ENCODE measurements around the gene SLC26A2.

SLC26A2 gene

GRCh38 chr5:149962601-149963300 is 2.2 kb downstream of the SLC26A2 start:
- no peak for DNase-seq (ENCODE audit: low read depth)

- no peak for DNase-seq (ENCODE audit: low read depth)
Observed at GRCh38 chr5:149963729-149964128, 3.2 kb downstream of the SLC26A2 start.

- no peak for DNase-seq (ENCODE audit: low read depth)
Observed at GRCh38 chr5:149966946-149967345, 6.4 kb downstream of the SLC26A2 start.

GRCh38 chr5:149969181-149969930 is 8.8 kb downstream of the SLC26A2 start:
- DNase-seq (ENCODE audit: low read depth), result no peak

GRCh38 chr5:149975409-149975808 is 14.9 kb downstream of the SLC26A2 start:
- no peak for DNase-seq (ENCODE audit: low read depth)

GRCh38 chr5:149979896-149980295 is 19.3 kb downstream of the SLC26A2 start:
- DNase-seq (ENCODE audit: low read depth), result no peak

GRCh38 chr5:149981206-149981605 is 20.6 kb downstream of the SLC26A2 start:
- DNase-seq (ENCODE audit: low read depth), result no peak

- DNase-seq (ENCODE audit: low read depth), result no peak
Observed at GRCh38 chr5:149982505-149982904, 21.9 kb downstream of the SLC26A2 start.

- DNase-seq (ENCODE audit: low read depth), result no peak
Observed at GRCh38 chr5:149988126-149988525, 27.6 kb downstream of the SLC26A2 start.

- peak; percentile 35 for DNase-seq (ENCODE audit: low read depth)
Observed at GRCh38 chr5:149990518-149991376, 30.2 kb downstream of the SLC26A2 start.

- DNase-seq (ENCODE audit: low read depth), result no peak
Observed at GRCh38 chr5:149993471-149993870, 32.9 kb downstream of the SLC26A2 start.

GRCh38 chr5:149995385-149996204 is 35.0 kb downstream of the SLC26A2 start:
- no peak for DNase-seq (ENCODE audit: low read depth)

GRCh38 chr5:149996205-149996890 is 35.8 kb downstream of the SLC26A2 start:
- no peak for DNase-seq (ENCODE audit: low read depth)

GRCh38 chr5:149998281-149998680 is 37.7 kb downstream of the SLC26A2 start:
- no peak for DNase-seq (ENCODE audit: low read depth)

- no peak for DNase-seq (ENCODE audit: low read depth)
Observed at GRCh38 chr5:149999359-149999758, 38.8 kb downstream of the SLC26A2 start.

- DNase-seq (ENCODE audit: low read depth), result no peak
Observed at GRCh38 chr5:149999866-150000255, 39.3 kb downstream of the SLC26A2 start.

GRCh38 chr5:150000256-150000989 is 39.9 kb downstream of the SLC26A2 start, which contains the start of the genes HMGXB3 and TIGD6:
HMGXB3 (plus strand) TSS chr5:150000739; CDS start chr5:150004853, 4,114 bp downstream.
TIGD6 (minus strand) TSS chr5:150000654; CDS start chr5:149996348, 4,306 bp downstream.
- peak; percentile 74 for DNase-seq (ENCODE audit: low read depth)

GRCh38 chr5:150000990-150001659 is 40.6 kb downstream of the SLC26A2 start:
- no peak for DNase-seq (ENCODE audit: low read depth)

GRCh38 chr5:150001660-150002486 is 41.3 kb downstream of the SLC26A2 start:
- DNase-seq (ENCODE audit: low read depth), result peak; percentile 38
